Keratinocyte (primary cell): ENCODE results near the gene NCBP1. TPM values are rescaled to one million over a fixed set of nuclear protein-coding genes. Genes with fewer than 3 reads are reported as not detected.

Experiments
- DNase-seq: peaks from one replicate; pipeline ENCODE4 v3.0.0-alpha.2; 2011; ENCODE audit warnings: low read depth, missing footprints, low spot score
- FAIRE-seq: peaks from 2 replicates; lab custom pipeline; 2011; peaks lifted over from hg19 to GRCh38; lab: Jason Lieb, UNC
- H2AFZ ChIP-seq: 2 replicates; pipeline ENCODE4 v1.6.0; 2012; ENCODE audit warnings: low read length, control low read depth, inconsistent platforms; ENCODE audit not compliant: control insufficient read depth
- H3K27ac ChIP-seq: 2 replicates; pipeline ENCODE4 v1.5.1; 2011; ENCODE audit warnings: low read length; ENCODE audit not compliant: control insufficient read depth, insufficient read depth
- H3K27me3 ChIP-seq: 3 replicates; pipeline ENCODE4 v1.6.0; 2011; ENCODE audit warnings: low read length; ENCODE audit not compliant: control insufficient read depth, insufficient read depth; ENCODE audit errors: extremely low read depth
- H3K36me3 ChIP-seq, 2 experiments: 2 replicates in 1 of 2; 3 replicates in 1 of 2; pipeline ENCODE4 v1.5.1; 2011; ENCODE audit warnings: low read length in 2 of 2, mild to moderate bottlenecking in 1 of 2; ENCODE audit not compliant: control insufficient read depth in 2 of 2, insufficient read depth in 2 of 2; ENCODE audit errors: extremely low read depth in 1 of 2
- H3K4me1 ChIP-seq: 3 replicates; pipeline ENCODE4 v1.5.1; 2011; ENCODE audit warnings: low read length; ENCODE audit not compliant: control insufficient read depth, insufficient read depth; ENCODE audit errors: extremely low read depth
- H3K4me2 ChIP-seq: 3 replicates; pipeline ENCODE4 v1.6.0; 2011; ENCODE audit warnings: low read depth, low read length; ENCODE audit not compliant: control insufficient read depth, insufficient read depth; ENCODE audit errors: extremely low read depth
- H3K4me3 ChIP-seq, 3 experiments: fragments of 200-600 bp in 1 of 3; sonication (generic) in 1 of 3; 2 replicates in 2 of 3; 3 replicates in 1 of 3; pipeline ENCODE4 v1.5.1; 2011 to 2016; ENCODE audit warnings: low read length in 3 of 3, mild to moderate bottlenecking in 3 of 3, control low read depth in 2 of 3, inconsistent platforms in 1 of 3, low read depth in 1 of 3, mixed read lengths in 1 of 3, mixed run types in 1 of 3, moderate library complexity in 1 of 3; ENCODE audit not compliant: control insufficient read depth in 2 of 3, insufficient read depth in 2 of 3; ENCODE audit errors: extremely low read depth in 1 of 3
- H3K79me2 ChIP-seq: 2 replicates; pipeline ENCODE4 v1.6.0; 2012; ENCODE audit warnings: low read length; ENCODE audit not compliant: control insufficient read depth, insufficient read depth
- H3K9ac ChIP-seq: 3 replicates; pipeline ENCODE4 v1.6.0; 2011; ENCODE audit warnings: low read length; ENCODE audit not compliant: control insufficient read depth, insufficient read depth; ENCODE audit errors: extremely low read depth
- H3K9me1 ChIP-seq: 3 replicates; pipeline ENCODE4 v1.6.0; 2011; ENCODE audit warnings: low read length; ENCODE audit not compliant: control insufficient read depth, insufficient read depth; ENCODE audit errors: extremely low read depth
- H3K9me3 ChIP-seq: 2 replicates; pipeline ENCODE4 v1.5.1; 2012; ENCODE audit warnings: low read depth, low read length; ENCODE audit not compliant: control insufficient read depth
- H4K20me1 ChIP-seq: 3 replicates; pipeline ENCODE4 v1.6.0; 2011; ENCODE audit warnings: low read length; ENCODE audit not compliant: control insufficient read depth, insufficient read depth; ENCODE audit errors: extremely low read depth
- EZH2 ChIP-seq: IDR thresholded peaks from one replicate; pipeline ENCODE4 v1.6.1; 2012; ENCODE audit warnings: inconsistent platforms, mild to moderate bottlenecking, low read length, moderate library complexity
- dilution Hi-C: fragments of 300-500 bp; cut with MboI; formaldehyde crosslinking; loops from one replicate; pipeline ENCODE4 v1.7.0; 2020; ENCODE audit warnings: low sequenced_read_pairs; ENCODE audit not compliant: extremely low pct_ligation_motif_present
- polyA plus RNA-seq, 5 experiments: library from polyadenylated mRNA; depleted of rRNA in 3 of 5; stranded (reverse) in 3 of 5; stranded (forward) in 1 of 5; unstranded in 1 of 5; fragments of >200 nt; gene quantifications; 1 replicate in 1 of 5; 2 replicates in 3 of 5; 3 replicates in 1 of 5; pipeline versions ENCODE4 v1.2.1 to v1.2.3, GENCODE V29; 2011 to 2012; ENCODE audit warnings: missing spikeins in 2 of 5, low read depth in 1 of 5, low replicate concordance in 1 of 5
- TF ChIP-seq, protein P1 (sequence below), 3 experiments: IDR thresholded peaks in 1 of 3; conservative IDR thresholded peaks in 1 of 3; optimal IDR thresholded peaks in 1 of 3; 2 replicates in 2 of 3; 3 replicates in 1 of 3; pipeline versions ENCODE3 to v1.5.1; 2011; ENCODE audit warnings: low read length in 3 of 3, mild to moderate bottlenecking in 3 of 3, moderate library complexity in 2 of 3, control low read depth in 1 of 3, inconsistent platforms in 1 of 3; ENCODE audit not compliant: insufficient read depth in 2 of 3; ENCODE audit errors: extremely low read depth in 1 of 3

Gene NCBP1
- polyA plus RNA-seq, 1 donor (not counting 4 experiments of a cell fraction or from before 2014, with no cell fraction given), result 38.6 TPM

DNA sequence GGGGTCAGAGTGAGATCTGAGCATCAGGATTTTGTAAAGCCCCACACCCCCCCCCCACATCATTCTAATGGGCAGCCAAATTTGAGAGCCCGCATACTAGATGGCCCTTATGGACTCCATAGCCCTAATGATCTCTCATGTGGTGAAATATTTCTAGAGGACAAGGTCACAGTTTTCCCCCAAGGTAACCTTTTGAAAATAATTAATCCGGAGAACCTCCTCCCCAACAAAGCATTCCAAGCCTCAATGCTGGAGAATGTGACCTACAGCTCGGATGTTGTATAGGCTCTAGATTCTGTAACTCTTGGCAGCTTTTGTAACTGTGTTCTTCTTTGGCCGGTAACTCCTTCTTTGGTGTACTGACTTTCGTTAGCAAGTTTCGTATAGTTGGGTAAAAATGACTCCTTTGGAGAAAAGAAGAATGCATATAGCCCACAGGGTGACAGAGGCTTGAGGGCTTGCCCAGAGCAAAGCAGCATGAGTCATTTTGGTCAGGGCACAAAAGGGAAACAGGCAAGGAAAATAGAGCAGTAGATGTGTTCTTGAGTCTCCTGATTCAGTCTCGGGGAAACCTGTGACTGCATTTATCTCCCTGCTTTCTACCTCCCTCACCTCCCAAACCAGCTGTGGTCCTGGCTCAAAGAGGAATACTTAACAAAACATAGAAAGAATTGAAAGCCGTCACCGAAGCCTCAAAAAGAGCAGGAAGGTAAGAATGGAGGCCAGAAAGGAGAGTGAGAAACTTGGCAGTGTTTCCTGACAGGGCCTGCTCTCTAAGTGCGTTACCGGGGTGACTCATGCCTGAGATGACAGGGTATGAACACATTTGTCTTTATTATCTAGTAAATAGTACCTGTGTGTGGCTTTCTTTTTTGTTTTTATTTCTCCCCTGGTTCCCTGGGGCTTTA lies 70.1 kb downstream of the NCBP1 start:
- H3K27me3 ChIP-seq, result no peaks in the 10 kb centered on the region
- H2AFZ ChIP-seq, result no peak overlapping the region
- FAIRE-seq (peak; percentile 87), DNase-seq (peak; percentile 65)
- H3K9me3 ChIP-seq, result no peaks in the 10 kb centered on the region
- peak overlapping the region; percentile 72 for H3K27ac ChIP-seq
- no peaks in the 10 kb centered on the region for H3K9me1 ChIP-seq
- H3K9ac ChIP-seq, result peak overlapping the region; percentile 60
- TF ChIP-seq, protein P1, sequence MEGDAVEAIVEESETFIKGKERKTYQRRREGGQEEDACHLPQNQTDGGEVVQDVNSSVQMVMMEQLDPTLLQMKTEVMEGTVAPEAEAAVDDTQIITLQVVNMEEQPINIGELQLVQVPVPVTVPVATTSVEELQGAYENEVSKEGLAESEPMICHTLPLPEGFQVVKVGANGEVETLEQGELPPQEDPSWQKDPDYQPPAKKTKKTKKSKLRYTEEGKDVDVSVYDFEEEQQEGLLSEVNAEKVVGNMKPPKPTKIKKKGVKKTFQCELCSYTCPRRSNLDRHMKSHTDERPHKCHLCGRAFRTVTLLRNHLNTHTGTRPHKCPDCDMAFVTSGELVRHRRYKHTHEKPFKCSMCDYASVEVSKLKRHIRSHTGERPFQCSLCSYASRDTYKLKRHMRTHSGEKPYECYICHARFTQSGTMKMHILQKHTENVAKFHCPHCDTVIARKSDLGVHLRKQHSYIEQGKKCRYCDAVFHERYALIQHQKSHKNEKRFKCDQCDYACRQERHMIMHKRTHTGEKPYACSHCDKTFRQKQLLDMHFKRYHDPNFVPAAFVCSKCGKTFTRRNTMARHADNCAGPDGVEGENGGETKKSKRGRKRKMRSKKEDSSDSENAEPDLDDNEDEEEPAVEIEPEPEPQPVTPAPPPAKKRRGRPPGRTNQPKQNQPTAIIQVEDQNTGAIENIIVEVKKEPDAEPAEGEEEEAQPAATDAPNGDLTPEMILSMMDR (optimal IDR thresholded peaks at IDR 0.05 in 1 of 3, IDR thresholded peaks at IDR 0.05 in 1 of 3, conservative IDR thresholded peaks at IDR 0.05 in 1 of 3; ENCODE audit: extremely low read depth in 1 of 3, insufficient read depth in 2 of 3, low read length in 3 of 3), result no peak
- TF ChIP-seq EZH2, result no peak
- no peaks in the 10 kb centered on the region for H3K79me2 ChIP-seq
- no peaks in the 10 kb centered on the region for H3K36me3 ChIP-seq
- peaks cover 3% of the 10 kb centered on the region for H4K20me1 ChIP-seq
- dilution Hi-C loops, result no loop called here
- peaks cover 32% of the 10 kb centered on the region for H3K4me1 ChIP-seq
- peak overlapping the region in 2 of 3 experiments; percentile 16 to 29 for H3K4me3 ChIP-seq
- H3K4me2 ChIP-seq, result peak overlapping the region; percentile 68

DNA sequence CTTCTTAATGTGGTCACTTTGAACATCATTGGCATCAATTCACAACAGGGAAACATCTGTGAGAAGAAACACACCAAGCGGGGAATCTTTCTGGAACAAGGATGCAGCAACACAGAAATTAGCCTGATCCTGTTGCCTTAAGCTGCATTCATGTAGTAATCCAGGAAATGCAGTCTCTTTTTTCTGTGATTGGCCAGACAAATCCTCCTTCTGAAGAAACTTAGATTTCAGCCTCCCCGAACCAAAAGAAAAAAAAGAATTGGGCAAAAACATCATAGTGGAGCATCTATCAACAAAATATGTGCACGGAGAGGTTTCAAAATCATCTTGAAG lies 70.7 kb downstream of the NCBP1 start:
- peaks cover 3% of the 10 kb centered on the region for H4K20me1 ChIP-seq
- H3K9ac ChIP-seq, result peak overlapping the region; percentile 7
- no peaks in the 10 kb centered on the region for H3K9me1 ChIP-seq
- peak overlapping the region; percentile 68 for H3K4me2 ChIP-seq
- TF ChIP-seq, protein P1 (optimal IDR thresholded peaks at IDR 0.05 in 1 of 3, IDR thresholded peaks at IDR 0.05 in 1 of 3, conservative IDR thresholded peaks at IDR 0.05 in 1 of 3; ENCODE audit: extremely low read depth in 1 of 3, insufficient read depth in 2 of 3, low read length in 3 of 3), result no peak
- no peak for TF ChIP-seq EZH2
- DNase-seq (no peak), FAIRE-seq (peak; percentile 17)
- peak overlapping the region; percentile 72 for H3K27ac ChIP-seq
- dilution Hi-C loops, result no loop called here
- peak overlapping the region in 1 of 3 experiments; percentile 11 for H3K4me3 ChIP-seq
- no peaks in the 10 kb centered on the region for H3K36me3 ChIP-seq
- peaks cover 32% of the 10 kb centered on the region for H3K4me1 ChIP-seq
- H2AFZ ChIP-seq, result no peak overlapping the region
- H3K9me3 ChIP-seq, result no peaks in the 10 kb centered on the region
- no peaks in the 10 kb centered on the region for H3K79me2 ChIP-seq
- H3K27me3 ChIP-seq, result no peaks in the 10 kb centered on the region
